ENCODE data around the gene SLC9A8. TPM values are rescaled to one million over a fixed set of nuclear protein-coding genes. Genes with fewer than 3 reads are reported as not detected.

SLC9A8 gene
- total and polyA plus RNA-seq, 7 donors, result 6.1 to 19.4 (median 10.6) TPM

DNA sequence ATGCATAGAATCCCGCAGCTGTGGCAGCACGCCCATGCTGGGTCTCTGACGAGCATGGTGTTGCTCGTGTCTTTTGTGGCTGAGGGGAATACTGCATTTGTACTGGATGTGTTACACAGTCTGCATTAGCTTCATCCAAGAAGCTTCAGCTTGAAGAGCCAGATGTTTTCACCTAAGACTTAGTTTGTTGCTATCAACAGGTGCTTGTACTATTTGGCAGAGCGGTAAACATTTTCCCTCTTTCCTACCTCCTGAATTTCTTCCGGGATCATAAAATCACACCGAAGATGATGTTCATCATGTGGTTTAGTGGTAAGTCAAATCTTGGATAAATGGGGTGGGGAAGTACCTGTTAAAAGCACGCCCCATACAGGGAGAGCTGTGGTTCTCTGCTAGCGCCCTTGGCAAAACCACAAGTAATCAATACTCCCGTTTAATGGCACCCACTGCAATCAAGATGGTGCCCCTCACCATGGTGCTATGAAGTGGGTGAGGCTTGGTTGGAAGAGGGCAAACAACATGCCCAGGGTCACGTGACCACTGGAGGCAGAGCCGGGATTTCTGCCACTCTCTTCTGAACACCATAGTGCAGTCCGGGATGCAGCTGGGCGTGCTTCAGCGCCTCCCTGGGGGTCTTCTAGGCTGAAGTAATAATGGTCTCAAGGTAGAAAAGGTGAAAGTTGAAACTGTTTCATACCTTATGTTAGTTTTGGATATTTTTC, 68.3 kb downstream of the SLC9A8 start:
- Histone ChIP-seq H3K4me1 (no peaks in the 10 kb centered on the region), H3K9me3 (no peaks in the 10 kb centered on the region), H3K36me3 (ENCODE audit: insufficient read depth in 1 of 2, low read depth in 1 of 2) (peaks cover 7 to 88% of the 10 kb centered on the region in 2 donors), H3K4me3 (no peak overlapping the region), H3K27ac (no peak overlapping the region), H3K27me3 (ENCODE audit: insufficient read depth in 3 of 3, low read length in 2 of 3) (no peaks in the 10 kb centered on the region)
- WGBS, 3 donors, result 85 to 90% (median 88%) methylated on average over 15 of the region's 15 CpGs
- intact Hi-C loops (cut with DNase I), result loop anchor here in 1 of 2 donors (10.0 kb wide), 1 partner anchor 546 kb away; no protein-coding TSS in a partner anchor
- DNase-seq (no peak), ATAC-seq (peak in 1 of 4 donors; percentile 19)
- TF ChIP-seq, protein P1, sequence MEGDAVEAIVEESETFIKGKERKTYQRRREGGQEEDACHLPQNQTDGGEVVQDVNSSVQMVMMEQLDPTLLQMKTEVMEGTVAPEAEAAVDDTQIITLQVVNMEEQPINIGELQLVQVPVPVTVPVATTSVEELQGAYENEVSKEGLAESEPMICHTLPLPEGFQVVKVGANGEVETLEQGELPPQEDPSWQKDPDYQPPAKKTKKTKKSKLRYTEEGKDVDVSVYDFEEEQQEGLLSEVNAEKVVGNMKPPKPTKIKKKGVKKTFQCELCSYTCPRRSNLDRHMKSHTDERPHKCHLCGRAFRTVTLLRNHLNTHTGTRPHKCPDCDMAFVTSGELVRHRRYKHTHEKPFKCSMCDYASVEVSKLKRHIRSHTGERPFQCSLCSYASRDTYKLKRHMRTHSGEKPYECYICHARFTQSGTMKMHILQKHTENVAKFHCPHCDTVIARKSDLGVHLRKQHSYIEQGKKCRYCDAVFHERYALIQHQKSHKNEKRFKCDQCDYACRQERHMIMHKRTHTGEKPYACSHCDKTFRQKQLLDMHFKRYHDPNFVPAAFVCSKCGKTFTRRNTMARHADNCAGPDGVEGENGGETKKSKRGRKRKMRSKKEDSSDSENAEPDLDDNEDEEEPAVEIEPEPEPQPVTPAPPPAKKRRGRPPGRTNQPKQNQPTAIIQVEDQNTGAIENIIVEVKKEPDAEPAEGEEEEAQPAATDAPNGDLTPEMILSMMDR (IDR thresholded peaks at IDR 0.05), result no peak

- Histone ChIP-seq H3K4me3 (no peak overlapping the region), H3K36me3 (ENCODE audit: insufficient read depth in 1 of 2, low read depth in 1 of 2) (peaks cover 4 to 87% of the 10 kb centered on the region in 2 donors), H3K9me3 (no peaks in the 10 kb centered on the region), H3K27me3 (ENCODE audit: insufficient read depth in 3 of 3, low read length in 2 of 3) (no peaks in the 10 kb centered on the region), H3K27ac (no peak overlapping the region), H3K4me1 (peaks cover 4% of the 10 kb centered on the region)
- DNase-seq (no peak), ATAC-seq (peak in 1 of 4 donors; percentile 20)
- TF ChIP-seq, protein P1 (IDR thresholded peaks at IDR 0.05), result no peak
- intact Hi-C loops (cut with DNase I), result loop anchor here in 1 of 2 donors (10.0 kb wide), 1 partner anchor 548 kb away; no protein-coding TSS in a partner anchor
- 83 to 88% (median 84%) methylated on average over 28 to 29 of the region's 29 CpGs for WGBS, 3 donors
Observed at GRCh38 chr20:49882171-49882970, 69.7 kb downstream of the SLC9A8 start.

GRCh38 chr20:49883246-49883802, 70.7 kb downstream of the SLC9A8 start:
- Histone ChIP-seq H3K27me3 (ENCODE audit: insufficient read depth in 3 of 3, low read length in 2 of 3) (no peaks in the 10 kb centered on the region), H3K9me3 (no peaks in the 10 kb centered on the region), H3K27ac (no peak overlapping the region), H3K4me1 (peaks cover 4% of the 10 kb centered on the region), H3K4me3 (no peak overlapping the region), H3K36me3 (ENCODE audit: insufficient read depth in 1 of 2, low read depth in 1 of 2) (peaks cover 4 to 86% of the 10 kb centered on the region in 2 donors)
- intact Hi-C loops (cut with DNase I), result loop anchor here in 1 of 2 donors (10.0 kb wide), 1 partner anchor 549 kb away; no protein-coding TSS in a partner anchor
- ATAC-seq (no peak), DNase-seq (no peak)
- TF ChIP-seq, protein P1 (IDR thresholded peaks at IDR 0.05), result no peak
- WGBS, 3 donors, result 81 to 86% (median 83%) methylated on average over 10 of the region's 10 CpGs

- no peak overlapping the region for H3K27ac ChIP-seq
- no peaks in the 10 kb centered on the region for H3K27me3 ChIP-seq (ENCODE audit: insufficient read depth in 3 of 3, low read length in 2 of 3)
- H3K4me1 ChIP-seq, result peaks cover 4% of the 10 kb centered on the region
- 91 to 93% (median 91%) methylated on average over 16 of the region's 16 CpGs for WGBS, 3 donors
- intact Hi-C loops (cut with DNase I), result loop anchor here (5.0 to 10.0 kb wide), 2 partner anchors 273 to 551 kb away; no protein-coding TSS in a partner anchor
- no peak overlapping the region for H3K4me3 ChIP-seq
- H3K9me3 ChIP-seq, result no peaks in the 10 kb centered on the region
- TF ChIP-seq, protein P1 (IDR thresholded peaks at IDR 0.05), result no peak
- no peak for ATAC-seq
- no peak for DNase-seq
- H3K36me3 ChIP-seq (ENCODE audit: insufficient read depth in 1 of 2, low read depth in 1 of 2), result peaks cover 4 to 71% of the 10 kb centered on the region in 2 donors
Observed at GRCh38 chr20:49885558-49886332, 73.1 kb downstream of the SLC9A8 start.
